ENCODE results near the gene ATP6V1F. TPM values are rescaled to one million over a fixed set of nuclear protein-coding genes. Genes with fewer than 3 reads are reported as not detected.
"Not testable (repeated sequence)": the region's sequence is repeated elsewhere in the genome, so short reads cannot be mapped to it uniquely, and the experiment has no call there.

ATP6V1F gene
- total RNA-seq, 1 donor from 2014 or later: 69.5 TPM

GRCh38 chr7:128912281-128912680, 49.6 kb downstream of the ATP6V1F start:
- no peak for TF ChIP-seq CTCF (conservative IDR thresholded peaks at IDR 0.05; ENCODE audit: low read depth, low read length)

GRCh38 chr7:128912709-128913495, 50.2 kb downstream of the ATP6V1F start:
- DNase-seq (ENCODE audit: low read depth): not testable (repeated sequence)

More at GRCh38 chr7:128912281-128912680, 49.6 kb downstream of the ATP6V1F start:
- no peak for DNase-seq (ENCODE audit: low read depth)
- no peak overlapping the region for H3K4me3 ChIP-seq (ENCODE audit: low read depth, low read length)

GRCh38 chr7:128913870-128914565, 51.4 kb downstream of the ATP6V1F start:
- H3K4me3 ChIP-seq (ENCODE audit: low read depth, low read length): no peak overlapping the region
- no peak for DNase-seq (ENCODE audit: low read depth)
- no peak for TF ChIP-seq CTCF (conservative IDR thresholded peaks at IDR 0.05; ENCODE audit: low read depth, low read length)

More at GRCh38 chr7:128912709-128913495, 50.2 kb downstream of the ATP6V1F start:
- not testable (repeated sequence) for H3K4me3 ChIP-seq (ENCODE audit: low read depth, low read length)

GRCh38 chr7:128914566-128915151, 52.0 kb downstream of the ATP6V1F start:
- no peak for TF ChIP-seq CTCF (conservative IDR thresholded peaks at IDR 0.05; ENCODE audit: low read depth, low read length)
- no peak for DNase-seq (ENCODE audit: low read depth)
- no peak overlapping the region for H3K4me3 ChIP-seq (ENCODE audit: low read depth, low read length)

GRCh38 chr7:128915271-128915819, 52.7 kb downstream of the ATP6V1F start:
- DNase-seq (ENCODE audit: low read depth): no peak
- no peak for TF ChIP-seq CTCF (conservative IDR thresholded peaks at IDR 0.05; ENCODE audit: low read depth, low read length)
- no peak overlapping the region for H3K4me3 ChIP-seq (ENCODE audit: low read depth, low read length)

Other genes with a start within 250 kb of the ATP6V1F start
- gene GARIN1A, start 190.6 kb upstream of the ATP6V1F start, total RNA-seq: 0.07 TPM in 1 of 2 replicates, not detected in the other
- 174 and 198 TPM in 2 replicates for gene CALU, start 123.5 kb upstream of the ATP6V1F start, total RNA-seq
- not detected in 2 replicates for gene OPN1SW, start 87.1 kb upstream of the ATP6V1F start, total RNA-seq
- 2.0 and 4.5 TPM in 2 replicates for gene CCDC136, start 70.9 kb upstream of the ATP6V1F start, total RNA-seq
- 149 and 173 TPM in 2 replicates for gene FLNC, start 32.5 kb upstream of the ATP6V1F start, total RNA-seq
- gene KCP, start 47.9 kb downstream of the ATP6V1F start, total RNA-seq: 0.51 and 5.2 TPM in 2 replicates
- gene IRF5, start 75.1 kb downstream of the ATP6V1F start, total RNA-seq: 4.2 and 8.5 TPM in 2 replicates
- 52.5 and 53.2 TPM in 2 replicates for gene TNPO3, start 192.3 kb downstream of the ATP6V1F start, total RNA-seq